Measurements from ENCODE around the gene MAGI1.

DNA sequence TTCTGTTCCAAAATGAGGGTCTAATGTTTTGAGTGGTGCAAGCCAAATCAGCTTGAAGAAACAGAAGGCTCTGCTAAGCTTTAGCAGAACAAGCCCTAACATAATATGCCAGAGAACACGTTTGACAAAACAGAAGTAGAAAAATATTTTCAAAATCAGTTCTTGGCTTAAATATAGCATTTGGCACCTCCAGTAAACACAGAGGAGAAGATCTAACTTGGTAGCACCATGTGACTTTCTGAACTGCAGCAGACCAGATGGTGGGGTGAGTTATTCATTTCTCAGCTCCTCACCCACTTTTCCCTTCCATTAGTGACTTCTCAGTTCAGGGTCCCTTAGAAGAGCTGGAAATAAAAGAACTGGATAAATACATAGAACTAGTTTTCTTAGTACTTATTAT, 395.8 kb downstream of the MAGI1 start:
- TF ChIP-seq, protein P1, sequence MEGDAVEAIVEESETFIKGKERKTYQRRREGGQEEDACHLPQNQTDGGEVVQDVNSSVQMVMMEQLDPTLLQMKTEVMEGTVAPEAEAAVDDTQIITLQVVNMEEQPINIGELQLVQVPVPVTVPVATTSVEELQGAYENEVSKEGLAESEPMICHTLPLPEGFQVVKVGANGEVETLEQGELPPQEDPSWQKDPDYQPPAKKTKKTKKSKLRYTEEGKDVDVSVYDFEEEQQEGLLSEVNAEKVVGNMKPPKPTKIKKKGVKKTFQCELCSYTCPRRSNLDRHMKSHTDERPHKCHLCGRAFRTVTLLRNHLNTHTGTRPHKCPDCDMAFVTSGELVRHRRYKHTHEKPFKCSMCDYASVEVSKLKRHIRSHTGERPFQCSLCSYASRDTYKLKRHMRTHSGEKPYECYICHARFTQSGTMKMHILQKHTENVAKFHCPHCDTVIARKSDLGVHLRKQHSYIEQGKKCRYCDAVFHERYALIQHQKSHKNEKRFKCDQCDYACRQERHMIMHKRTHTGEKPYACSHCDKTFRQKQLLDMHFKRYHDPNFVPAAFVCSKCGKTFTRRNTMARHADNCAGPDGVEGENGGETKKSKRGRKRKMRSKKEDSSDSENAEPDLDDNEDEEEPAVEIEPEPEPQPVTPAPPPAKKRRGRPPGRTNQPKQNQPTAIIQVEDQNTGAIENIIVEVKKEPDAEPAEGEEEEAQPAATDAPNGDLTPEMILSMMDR (IDR thresholded peaks at IDR 0.05), result no peak
- no peak for TF ChIP-seq NR2C2 (CRISPR knock-in tag; IDR thresholded peaks at IDR 0.05)
- TF ChIP-seq, protein P2, sequence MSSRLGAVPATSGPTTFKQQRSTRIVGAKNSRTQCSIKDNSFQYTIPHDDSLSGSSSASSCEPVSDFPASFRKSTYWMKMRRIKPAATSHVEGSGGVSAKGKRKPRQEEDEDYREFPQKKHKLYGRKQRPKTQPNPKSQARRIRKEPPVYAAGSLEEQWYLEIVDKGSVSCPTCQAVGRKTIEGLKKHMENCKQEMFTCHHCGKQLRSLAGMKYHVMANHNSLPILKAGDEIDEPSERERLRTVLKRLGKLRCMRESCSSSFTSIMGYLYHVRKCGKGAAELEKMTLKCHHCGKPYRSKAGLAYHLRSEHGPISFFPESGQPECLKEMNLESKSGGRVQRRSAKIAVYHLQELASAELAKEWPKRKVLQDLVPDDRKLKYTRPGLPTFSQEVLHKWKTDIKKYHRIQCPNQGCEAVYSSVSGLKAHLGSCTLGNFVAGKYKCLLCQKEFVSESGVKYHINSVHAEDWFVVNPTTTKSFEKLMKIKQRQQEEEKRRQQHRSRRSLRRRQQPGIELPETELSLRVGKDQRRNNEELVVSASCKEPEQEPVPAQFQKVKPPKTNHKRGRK (CRISPR knock-in tag; IDR thresholded peaks at IDR 0.05; ENCODE audit: borderline replicate concordance), result no peak
- no peak for TF ChIP-seq JUN (CRISPR knock-in tag; IDR thresholded peaks at IDR 0.05)
- TF ChIP-seq ERG (CRISPR knock-in tag; IDR thresholded peaks at IDR 0.05), result no peak
- no peak for TF ChIP-seq JAZF1 (CRISPR knock-in tag; IDR thresholded peaks at IDR 0.05)
- TF ChIP-seq, protein P3, sequence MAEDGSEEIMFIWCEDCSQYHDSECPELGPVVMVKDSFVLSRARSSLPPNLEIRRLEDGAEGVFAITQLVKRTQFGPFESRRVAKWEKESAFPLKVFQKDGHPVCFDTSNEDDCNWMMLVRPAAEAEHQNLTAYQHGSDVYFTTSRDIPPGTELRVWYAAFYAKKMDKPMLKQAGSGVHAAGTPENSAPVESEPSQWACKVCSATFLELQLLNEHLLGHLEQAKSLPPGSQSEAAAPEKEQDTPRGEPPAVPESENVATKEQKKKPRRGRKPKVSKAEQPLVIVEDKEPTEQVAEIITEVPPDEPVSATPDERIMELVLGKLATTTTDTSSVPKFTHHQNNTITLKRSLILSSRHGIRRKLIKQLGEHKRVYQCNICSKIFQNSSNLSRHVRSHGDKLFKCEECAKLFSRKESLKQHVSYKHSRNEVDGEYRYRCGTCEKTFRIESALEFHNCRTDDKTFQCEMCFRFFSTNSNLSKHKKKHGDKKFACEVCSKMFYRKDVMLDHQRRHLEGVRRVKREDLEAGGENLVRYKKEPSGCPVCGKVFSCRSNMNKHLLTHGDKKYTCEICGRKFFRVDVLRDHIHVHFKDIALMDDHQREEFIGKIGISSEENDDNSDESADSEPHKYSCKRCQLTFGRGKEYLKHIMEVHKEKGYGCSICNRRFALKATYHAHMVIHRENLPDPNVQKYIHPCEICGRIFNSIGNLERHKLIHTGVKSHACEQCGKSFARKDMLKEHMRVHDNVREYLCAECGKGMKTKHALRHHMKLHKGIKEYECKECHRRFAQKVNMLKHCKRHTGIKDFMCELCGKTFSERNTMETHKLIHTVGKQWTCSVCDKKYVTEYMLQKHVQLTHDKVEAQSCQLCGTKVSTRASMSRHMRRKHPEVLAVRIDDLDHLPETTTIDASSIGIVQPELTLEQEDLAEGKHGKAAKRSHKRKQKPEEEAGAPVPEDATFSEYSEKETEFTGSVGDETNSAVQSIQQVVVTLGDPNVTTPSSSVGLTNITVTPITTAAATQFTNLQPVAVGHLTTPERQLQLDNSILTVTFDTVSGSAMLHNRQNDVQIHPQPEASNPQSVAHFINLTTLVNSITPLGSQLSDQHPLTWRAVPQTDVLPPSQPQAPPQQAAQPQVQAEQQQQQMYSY (CRISPR knock-in tag; IDR thresholded peaks at IDR 0.05), result no peak
- TF ChIP-seq, protein P4, sequence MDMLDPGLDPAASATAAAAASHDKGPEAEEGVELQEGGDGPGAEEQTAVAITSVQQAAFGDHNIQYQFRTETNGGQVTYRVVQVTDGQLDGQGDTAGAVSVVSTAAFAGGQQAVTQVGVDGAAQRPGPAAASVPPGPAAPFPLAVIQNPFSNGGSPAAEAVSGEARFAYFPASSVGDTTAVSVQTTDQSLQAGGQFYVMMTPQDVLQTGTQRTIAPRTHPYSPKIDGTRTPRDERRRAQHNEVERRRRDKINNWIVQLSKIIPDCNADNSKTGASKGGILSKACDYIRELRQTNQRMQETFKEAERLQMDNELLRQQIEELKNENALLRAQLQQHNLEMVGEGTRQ (CRISPR knock-in tag; IDR thresholded peaks at IDR 0.05), result no peak
- no peak for TF ChIP-seq KAT7 (CRISPR knock-in tag; IDR thresholded peaks at IDR 0.05; ENCODE audit: borderline replicate concordance)
- TF ChIP-seq ZNF416 (CRISPR knock-in tag; IDR thresholded peaks at IDR 0.05), result no peak
- TF ChIP-seq ATF3 (CRISPR knock-in tag; conservative IDR thresholded peaks at IDR 0.05), result no peak
- no peak for TF ChIP-seq ZNF219 (CRISPR knock-in tag; IDR thresholded peaks at IDR 0.05; ENCODE audit: borderline replicate concordance)
- no peak for TF ChIP-seq SMAD3 (CRISPR knock-in tag; IDR thresholded peaks at IDR 0.05; ENCODE audit: borderline replicate concordance)
- TF ChIP-seq NR3C1 (CRISPR knock-in tag; conservative IDR thresholded peaks at IDR 0.05; ENCODE audit: low read depth), result no peak

Measured in WTC11 (cell line).